Rectal smooth muscle tissue (tissue), 1 donor: Measurements from ENCODE around the gene MISFA.
A peak's percentile ranks its signal among the peaks of the same experiment; 100 is the strongest.

Experiments used
- H3K27ac ChIP-seq: one replicate; pipeline ENCODE4 v1.7.0; 2013; ENCODE audit warnings: low read depth, low read length, inconsistent platforms
- H3K27me3 ChIP-seq: one replicate; pipeline ENCODE4 v1.7.0; 2013; ENCODE audit warnings: low read length; ENCODE audit not compliant: control insufficient read depth, insufficient read depth
- H3K36me3 ChIP-seq: one replicate; pipeline ENCODE4 v1.7.0; 2013; ENCODE audit warnings: low read length; ENCODE audit not compliant: control insufficient read depth, insufficient read depth
- H3K4me1 ChIP-seq: one replicate; pipeline ENCODE4 v1.7.0; 2013; ENCODE audit warnings: low read length; ENCODE audit not compliant: control insufficient read depth, insufficient read depth
- H3K4me3 ChIP-seq: one replicate; pipeline ENCODE4 v1.7.0; 2013; ENCODE audit warnings: low read length
- H3K9ac ChIP-seq: one replicate; pipeline ENCODE4 v1.7.0; 2013; ENCODE audit warnings: low read length

Gene MISFA

DNA sequence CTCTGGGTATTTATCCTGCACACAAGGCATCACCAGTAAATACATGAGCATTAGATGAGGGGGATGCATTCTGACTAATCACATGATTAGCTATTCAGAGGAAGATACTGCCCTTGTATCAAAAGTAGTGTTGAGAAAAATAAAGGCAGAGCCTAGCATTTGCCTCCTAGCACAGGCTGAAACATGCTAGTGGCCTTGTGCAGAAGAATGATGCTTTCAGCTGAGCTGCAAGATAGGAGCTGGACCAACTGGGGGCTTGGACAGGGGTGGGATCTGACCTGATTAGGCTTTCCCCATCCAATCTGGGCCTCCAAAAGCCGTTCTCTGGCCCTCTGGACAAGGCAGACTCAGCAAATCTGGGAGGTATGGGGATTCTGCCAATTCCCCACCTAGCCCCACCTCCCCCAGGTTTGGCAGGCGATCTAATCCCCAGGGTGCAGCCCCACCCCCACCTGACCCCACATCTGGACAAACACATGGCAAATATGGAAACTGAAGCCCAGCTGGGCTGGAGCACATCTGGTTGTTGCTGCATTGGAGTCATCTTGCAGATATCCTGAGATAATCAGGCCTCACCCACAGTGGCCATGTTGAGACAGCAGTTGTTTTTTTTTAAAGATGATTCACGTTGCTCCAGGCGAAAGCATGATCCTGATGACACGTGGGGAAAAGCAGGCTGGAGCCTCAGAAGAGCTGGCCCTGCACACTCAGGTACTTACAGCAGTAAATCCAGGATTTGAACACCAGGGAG is 4.4 kb upstream of the MISFA start:
- H3K4me1 ChIP-seq, result no peaks in the 10 kb centered on the region
- no peak overlapping the region for H3K4me3 ChIP-seq
- H3K27me3 ChIP-seq, result no peaks in the 10 kb centered on the region
- H3K27ac ChIP-seq, result no peak overlapping the region
- H3K9ac ChIP-seq, result no peak overlapping the region
- H3K36me3 ChIP-seq, result no peaks in the 10 kb centered on the region

DNA sequence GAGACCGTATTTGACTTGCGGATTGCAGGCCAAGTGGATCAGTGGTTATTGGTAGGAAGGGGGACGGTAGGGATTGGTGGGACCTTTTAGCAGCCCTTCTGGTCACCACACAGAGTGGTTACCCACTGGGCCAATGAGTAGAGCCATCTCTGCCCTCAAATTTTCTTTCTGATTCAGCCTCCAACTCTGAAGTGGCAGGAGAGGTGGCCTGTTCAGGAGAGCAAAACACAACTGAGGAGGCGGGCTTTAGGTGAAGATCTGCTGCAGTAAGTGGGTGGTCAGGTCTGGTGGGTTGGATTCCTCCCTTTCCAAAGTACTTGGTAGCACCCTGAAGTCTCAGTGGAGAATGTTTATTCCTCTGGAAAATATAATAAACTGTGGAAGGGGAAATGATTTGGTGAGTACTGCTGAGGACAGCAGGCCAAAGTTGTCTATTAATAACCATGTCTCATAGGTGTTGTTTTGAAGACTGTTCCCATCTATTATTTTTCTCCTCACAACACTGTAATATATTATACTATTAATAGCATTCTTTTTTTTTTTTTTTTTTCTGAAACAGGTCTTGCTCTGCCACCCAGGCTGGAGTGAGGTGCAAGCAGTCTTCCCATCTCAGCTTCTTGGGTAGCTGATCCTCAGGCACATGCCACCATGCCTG is 1.5 kb downstream of the MISFA start:
- H3K36me3 ChIP-seq, result no peaks in the 10 kb centered on the region
- H3K27me3 ChIP-seq, result no peaks in the 10 kb centered on the region
- H3K4me3 ChIP-seq, result no peak overlapping the region
- H3K9ac ChIP-seq, result no peak overlapping the region
- no peaks in the 10 kb centered on the region for H3K4me1 ChIP-seq
- no peak overlapping the region for H3K27ac ChIP-seq

DNA sequence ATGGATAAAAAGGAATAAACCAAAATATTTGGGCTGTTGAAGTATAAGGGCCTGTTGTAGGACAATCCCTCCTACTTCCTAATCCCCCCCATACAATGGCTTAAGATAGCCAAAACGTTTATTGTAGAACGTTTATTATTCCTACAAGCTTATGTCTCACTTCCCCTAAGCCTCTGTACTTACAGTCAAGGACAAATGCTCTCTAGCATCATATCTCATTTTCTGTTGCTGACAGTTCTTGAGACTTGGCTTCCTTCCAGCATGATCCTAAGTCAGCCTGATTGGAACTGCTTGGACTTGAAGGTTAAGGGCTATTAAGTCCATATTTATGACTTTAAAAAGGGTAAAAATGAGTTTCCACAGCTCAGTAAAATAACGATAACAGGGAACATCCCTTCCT is 8.8 kb downstream of the MISFA start:
- Histone ChIP-seq H3K4me3 (no peak overlapping the region), H3K27ac (no peak overlapping the region), H3K27me3 (no peaks in the 10 kb centered on the region), H3K9ac (no peak overlapping the region), H3K36me3 (peaks cover 11% of the 10 kb centered on the region), H3K4me1 (no peaks in the 10 kb centered on the region)

DNA sequence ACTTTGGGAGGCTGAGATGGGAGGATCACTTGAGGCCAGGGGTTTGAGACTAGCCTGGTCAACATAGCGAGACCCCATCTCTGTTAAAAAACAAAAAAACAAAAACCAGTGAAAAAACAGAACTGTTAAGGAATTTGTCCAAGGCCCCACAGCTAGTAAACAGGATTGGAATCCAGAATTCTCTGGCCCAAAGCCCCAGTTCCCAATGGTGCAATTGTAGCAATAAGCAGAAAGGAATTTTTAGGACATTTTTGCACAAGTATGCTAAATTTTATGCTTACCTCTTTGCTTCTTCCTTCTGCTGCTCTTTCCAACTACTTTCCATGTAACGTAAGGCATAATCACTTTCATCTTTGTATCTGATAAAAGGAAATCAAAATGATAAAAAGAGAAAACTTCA is 11.6 kb downstream of the MISFA start:
- Histone ChIP-seq H3K9ac (no peak overlapping the region), H3K27ac (no peak overlapping the region), H3K36me3 (peaks cover 27% of the 10 kb centered on the region), H3K4me1 (no peaks in the 10 kb centered on the region), H3K4me3 (no peak overlapping the region), H3K27me3 (no peaks in the 10 kb centered on the region)

DNA sequence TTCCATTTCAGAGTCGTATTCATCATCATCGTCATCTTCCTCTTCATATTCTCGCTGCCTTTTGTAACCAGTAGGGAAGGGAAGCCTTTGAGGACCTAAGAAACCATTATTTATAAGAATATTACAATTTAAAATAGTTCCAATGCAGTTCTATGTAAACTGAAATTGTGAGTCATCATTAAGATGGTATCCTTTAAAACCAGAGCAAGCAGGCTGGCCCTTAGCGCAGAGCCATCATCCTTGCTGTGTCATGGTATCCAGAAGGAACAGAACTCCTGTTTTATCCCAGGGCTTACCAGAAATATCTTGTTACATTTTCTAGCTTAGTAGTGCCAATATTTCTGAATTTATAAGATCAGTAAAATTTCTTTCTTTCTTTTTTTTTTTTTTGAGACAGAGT is 12.8 kb downstream of the MISFA start:
- Histone ChIP-seq H3K27ac (no peak overlapping the region), H3K36me3 (peaks cover 27% of the 10 kb centered on the region), H3K27me3 (no peaks in the 10 kb centered on the region), H3K4me3 (no peak overlapping the region), H3K4me1 (no peaks in the 10 kb centered on the region), H3K9ac (no peak overlapping the region)

DNA sequence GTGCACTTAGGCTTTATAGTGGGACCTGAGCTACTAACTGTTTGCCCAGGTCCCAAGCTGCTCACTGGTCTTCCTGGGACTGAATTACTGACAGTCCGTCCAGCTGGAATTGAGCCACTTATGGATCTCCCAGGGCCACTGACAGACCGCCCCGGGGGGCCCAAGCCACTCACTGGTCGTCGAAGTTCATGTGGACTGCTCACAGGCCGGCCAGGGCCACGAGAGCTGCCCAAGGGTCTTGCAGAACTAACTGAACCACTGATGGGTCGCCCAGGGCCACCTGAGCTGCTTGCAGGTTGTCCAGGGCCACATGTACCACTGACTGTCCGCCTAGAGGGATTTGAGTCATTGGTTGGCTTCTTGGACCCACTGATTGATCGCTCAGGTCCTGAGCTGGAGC is 15.1 kb downstream of the MISFA start:
- Histone ChIP-seq H3K27ac (no peak overlapping the region), H3K4me1 (peaks cover 7% of the 10 kb centered on the region), H3K4me3 (no peak overlapping the region), H3K27me3 (no peaks in the 10 kb centered on the region), H3K36me3 (peaks cover 20% of the 10 kb centered on the region), H3K9ac (no peak overlapping the region)

DNA sequence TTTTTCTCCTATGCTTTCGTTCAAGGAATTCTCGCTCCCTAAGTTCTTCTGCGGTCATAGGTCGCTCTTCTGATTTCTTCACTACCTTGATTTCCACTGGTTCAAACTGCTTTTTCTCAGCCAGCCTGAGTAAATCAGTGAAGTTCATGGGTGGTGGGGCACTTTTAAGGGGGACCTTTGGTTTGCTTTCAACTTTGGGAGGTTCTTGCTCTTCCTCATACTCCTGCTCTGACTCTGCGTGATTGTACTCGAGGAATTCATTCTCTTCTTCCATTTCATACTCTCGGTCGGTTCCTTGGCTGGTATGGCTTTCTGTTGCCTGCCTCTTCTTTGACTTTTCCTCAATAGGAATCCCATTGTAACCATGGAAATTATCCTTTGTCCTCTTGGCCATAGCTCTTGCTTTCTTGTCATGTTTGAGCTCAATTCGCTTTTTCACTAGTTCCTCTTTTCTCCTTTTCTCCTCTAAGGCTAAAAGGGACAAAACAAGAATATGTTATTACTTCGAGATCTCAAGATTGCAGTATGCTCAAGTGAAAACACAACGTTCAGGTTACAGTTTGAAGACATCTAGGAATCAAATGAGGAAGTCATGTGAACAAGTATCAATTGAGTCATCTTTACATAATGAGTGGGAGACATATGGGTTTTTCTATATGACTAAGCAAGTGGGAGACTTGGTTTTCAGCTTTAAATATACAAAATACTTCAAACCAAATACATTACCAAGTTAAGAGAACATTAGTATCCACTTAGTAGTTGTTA is 16.2 kb downstream of the MISFA start:
- Histone ChIP-seq H3K36me3 (peaks cover 16% of the 10 kb centered on the region), H3K9ac (no peak overlapping the region), H3K4me1 (peaks cover 7% of the 10 kb centered on the region), H3K27ac (no peak overlapping the region), H3K4me3 (no peak overlapping the region), H3K27me3 (no peaks in the 10 kb centered on the region)

DNA sequence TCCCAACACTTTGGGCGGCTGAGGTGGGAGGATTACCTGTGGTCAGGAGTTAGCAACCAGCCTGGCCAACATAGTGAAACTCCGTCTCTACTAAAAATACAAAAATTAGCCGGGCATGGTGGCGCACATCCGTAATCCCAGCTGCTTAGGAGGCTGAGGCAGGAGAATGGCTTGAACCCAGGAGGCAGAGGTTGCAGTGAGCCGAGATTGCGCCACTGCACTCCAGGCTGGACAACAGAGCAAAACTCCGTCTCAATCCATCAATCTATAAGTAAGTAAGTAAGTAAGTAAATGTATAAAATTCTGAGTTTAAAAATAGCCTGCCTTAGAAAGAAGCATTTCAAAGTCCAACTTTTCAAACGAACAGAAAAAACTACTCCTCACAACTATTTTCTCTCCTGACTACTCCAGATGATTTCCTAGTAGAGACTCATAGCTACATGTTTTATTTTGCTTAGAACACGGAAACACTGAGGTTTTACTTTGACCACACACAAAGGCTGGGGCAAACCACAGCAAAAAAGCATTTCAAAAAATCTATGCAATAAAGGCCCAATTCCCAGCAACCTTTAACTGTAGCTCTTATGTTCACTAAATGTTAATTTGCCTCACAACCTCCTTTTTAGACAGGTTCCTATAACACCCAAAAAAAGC is 18.2 kb downstream of the MISFA start:
- Histone ChIP-seq H3K27me3 (no peaks in the 10 kb centered on the region), H3K36me3 (peaks cover 15% of the 10 kb centered on the region), H3K4me1 (peaks cover 7% of the 10 kb centered on the region), H3K4me3 (no peak overlapping the region), H3K9ac (no peak overlapping the region), H3K27ac (peak overlapping the region; percentile 50)

DNA sequence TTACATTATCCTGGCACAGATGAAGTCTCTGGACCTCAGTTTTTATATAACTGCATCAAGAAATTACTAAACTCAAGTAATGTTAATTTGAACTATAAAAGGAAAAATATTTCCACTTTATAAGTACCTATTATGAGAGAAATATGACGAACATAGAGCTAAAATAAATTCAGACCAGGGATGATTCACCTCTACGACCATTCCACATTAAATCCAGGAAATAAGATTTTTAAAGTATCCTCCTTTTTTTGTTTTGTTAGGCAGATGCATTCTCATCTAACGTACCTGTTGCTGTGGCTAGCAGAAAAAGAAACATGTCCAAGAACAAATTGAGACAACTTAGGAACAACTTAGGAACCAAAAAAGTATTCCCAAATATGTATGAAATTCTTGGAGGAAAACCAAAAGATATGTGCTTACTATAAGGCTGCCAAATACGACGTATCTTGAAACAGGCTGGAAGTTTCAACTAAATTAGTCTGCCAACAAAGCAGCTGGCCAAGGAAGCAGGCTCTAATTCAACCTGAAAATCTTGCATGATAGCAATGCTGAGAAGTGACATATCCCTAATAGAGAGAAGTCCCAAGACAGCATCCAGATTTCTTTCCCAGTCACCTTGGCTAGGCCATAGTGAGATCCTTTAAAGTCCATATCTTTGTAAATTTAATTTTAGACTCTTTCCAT is 18.9 kb downstream of the MISFA start:
- peaks cover 15% of the 10 kb centered on the region for H3K36me3 ChIP-seq
- no peaks in the 10 kb centered on the region for H3K27me3 ChIP-seq
- H3K4me1 ChIP-seq, result peaks cover 7% of the 10 kb centered on the region
- H3K4me3 ChIP-seq, result no peak overlapping the region
- H3K9ac ChIP-seq, result no peak overlapping the region
- peak overlapping the region; percentile 50 for H3K27ac ChIP-seq

DNA sequence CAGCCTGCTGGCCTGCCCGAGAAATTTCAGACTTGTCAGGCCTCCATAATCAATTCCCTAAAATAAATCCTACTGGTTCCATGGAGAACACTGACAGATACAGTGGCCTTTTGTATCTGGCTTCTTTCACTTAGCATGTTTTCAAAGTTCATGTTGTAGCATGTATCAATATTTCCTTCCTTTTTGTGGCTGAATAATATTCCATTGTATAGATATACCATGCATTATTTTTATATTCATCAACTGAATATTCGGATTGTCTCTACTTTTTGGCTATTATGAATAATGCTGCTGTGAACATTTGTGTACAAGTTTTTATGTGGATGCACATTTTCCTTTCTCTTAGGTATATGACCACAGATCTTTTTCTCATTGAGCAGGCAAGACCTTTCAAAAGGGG is 24.1 kb downstream of the MISFA start:
- Histone ChIP-seq H3K27me3 (no peaks in the 10 kb centered on the region), H3K27ac (no peak overlapping the region), H3K9ac (no peak overlapping the region), H3K36me3 (no peaks in the 10 kb centered on the region), H3K4me1 (peaks cover 2% of the 10 kb centered on the region), H3K4me3 (no peak overlapping the region)

DNA sequence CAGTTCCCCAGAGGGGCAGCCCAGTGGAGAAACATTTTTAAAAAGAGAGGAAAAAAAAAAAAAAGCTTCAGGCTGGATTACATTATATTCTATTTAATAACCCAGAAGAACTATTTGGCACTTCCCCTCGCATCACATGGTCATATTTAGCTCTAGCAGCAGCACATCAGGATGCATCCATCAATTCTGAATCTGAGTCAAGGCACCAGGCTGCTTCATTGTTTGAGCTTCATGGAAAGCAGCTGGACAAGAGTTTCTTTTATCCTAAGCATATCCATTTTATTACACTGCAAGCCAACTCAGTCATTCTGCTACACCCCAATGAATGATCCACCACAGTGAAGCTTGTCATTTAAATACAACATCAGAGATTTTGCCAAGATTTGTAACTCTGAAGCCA is 24.6 kb downstream of the MISFA start:
- Histone ChIP-seq H3K27me3 (no peaks in the 10 kb centered on the region), H3K27ac (no peak overlapping the region), H3K9ac (no peak overlapping the region), H3K4me3 (no peak overlapping the region), H3K36me3 (no peaks in the 10 kb centered on the region), H3K4me1 (no peaks in the 10 kb centered on the region)

DNA sequence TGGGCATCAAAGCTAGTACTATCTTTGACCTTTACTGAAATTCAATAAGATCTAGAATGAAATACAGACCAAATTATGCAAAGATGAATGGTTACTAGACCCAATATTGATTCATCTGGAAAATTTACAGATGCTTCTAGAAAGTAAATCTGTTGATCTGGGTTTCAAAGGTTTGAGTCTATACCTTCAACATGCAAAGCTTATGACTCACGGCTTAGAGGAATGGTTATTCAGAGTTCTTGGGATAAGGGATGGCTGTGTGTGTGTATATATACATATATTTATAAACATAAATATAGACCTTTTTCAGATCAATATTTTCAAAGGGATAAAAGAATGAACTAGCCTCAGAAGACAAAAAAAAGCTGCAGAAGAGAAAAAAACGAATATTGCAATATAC is 33.3 kb downstream of the MISFA start:
- Histone ChIP-seq H3K4me1 (peaks cover 14% of the 10 kb centered on the region), H3K9ac (no peak overlapping the region), H3K27ac (no peak overlapping the region), H3K27me3 (no peaks in the 10 kb centered on the region), H3K36me3 (no peaks in the 10 kb centered on the region), H3K4me3 (peak overlapping the region; percentile 95)
